NCI-H2171 treated with DMSO at 0.1 percent for 48 hours (cell line): ENCODE data around the gene OR8B3.
"Not testable (repeated sequence)": the region's sequence is repeated elsewhere in the genome, so short reads cannot be mapped to it uniquely, and the experiment has no call there.

Experiments used
- DNase-seq: peaks from one replicate; lab custom pipeline; 2025; lab: John Stamatoyannopoulos, UW

OR8B3 gene, protein sequence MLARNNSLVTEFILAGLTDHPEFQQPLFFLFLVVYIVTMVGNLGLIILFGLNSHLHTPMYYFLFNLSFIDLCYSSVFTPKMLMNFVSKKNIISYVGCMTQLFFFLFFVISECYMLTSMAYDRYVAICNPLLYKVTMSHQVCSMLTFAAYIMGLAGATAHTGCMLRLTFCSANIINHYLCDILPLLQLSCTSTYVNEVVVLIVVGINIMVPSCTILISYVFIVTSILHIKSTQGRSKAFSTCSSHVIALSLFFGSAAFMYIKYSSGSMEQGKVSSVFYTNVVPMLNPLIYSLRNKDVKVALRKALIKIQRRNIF

DNA sequence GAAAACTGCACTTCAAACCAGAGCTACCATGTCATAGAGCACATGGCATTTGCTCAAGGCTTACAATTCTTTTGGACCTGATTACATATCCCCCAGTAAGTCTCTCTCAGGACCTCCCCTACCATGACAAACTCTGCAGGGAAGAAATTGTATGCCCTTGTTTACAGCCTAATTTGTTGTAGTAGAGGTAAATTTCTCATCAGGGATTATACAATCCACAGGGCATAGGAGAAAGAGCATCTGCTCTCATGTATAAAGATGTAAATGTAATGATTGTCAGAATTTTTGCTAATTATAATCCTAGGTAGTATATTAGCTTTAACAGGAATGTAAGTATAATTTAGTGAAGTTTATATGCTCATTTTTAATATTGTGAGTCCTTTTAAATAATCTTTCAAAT, at the start of gene OR8B3:
Gene OR8B3 (minus strand): TSS at position 101 of the 400 bp plus-strand sequence. CDS start 1,673 bp downstream, outside the sequence.
- DNase-seq: no peak

DNA sequence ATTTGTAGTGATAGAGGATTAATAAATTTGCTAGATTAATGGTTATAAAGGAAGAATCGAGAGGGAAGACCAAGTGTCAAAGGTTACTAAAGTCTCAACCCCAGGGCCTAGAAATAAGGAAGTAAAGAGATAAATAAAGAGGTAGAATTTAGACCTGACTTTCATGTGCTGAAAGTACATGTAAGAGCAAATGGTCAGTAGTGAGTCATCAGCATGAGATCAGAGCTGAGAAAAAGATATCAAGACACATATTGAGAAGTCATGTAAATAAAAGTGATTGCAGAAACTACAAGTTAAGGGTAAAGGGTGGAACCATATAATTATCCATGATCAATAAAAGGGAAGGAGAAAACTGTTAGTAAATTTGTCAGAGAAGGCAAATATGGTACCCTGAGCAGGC, 48.1 kb upstream of the OR8B3 start:
- no peak for DNase-seq

DNA sequence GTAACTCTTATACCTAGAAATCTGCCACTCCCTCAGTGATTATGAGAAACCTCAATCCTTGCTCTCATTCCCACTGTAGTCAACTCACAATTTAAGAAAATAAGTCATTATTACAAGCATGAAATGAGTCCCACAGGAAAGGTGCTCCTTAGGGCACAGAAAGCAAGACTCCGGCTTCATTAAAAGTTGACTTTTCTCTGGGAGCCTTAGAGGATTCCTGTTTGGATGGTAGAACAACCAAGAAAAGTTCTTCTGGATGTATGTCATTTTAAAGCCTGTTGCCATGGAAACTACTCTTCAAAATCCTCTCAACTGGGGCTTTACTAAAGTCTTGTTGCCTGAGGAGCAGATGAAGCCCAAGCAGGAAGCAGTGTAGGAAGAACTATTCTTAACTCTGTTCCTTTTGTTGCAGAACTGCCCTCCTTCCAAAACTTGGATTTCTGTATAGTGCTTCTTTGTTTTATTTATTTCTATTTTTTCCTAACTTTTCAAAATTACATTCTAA, 46.9 kb upstream of the OR8B3 start, which contains the start of gene OR8B8:
Gene OR8B8 (minus strand): TSS at position 51 of the 505 bp plus-strand sequence. CDS start 4,611 bp downstream, outside the sequence.
- no peak for DNase-seq

DNA sequence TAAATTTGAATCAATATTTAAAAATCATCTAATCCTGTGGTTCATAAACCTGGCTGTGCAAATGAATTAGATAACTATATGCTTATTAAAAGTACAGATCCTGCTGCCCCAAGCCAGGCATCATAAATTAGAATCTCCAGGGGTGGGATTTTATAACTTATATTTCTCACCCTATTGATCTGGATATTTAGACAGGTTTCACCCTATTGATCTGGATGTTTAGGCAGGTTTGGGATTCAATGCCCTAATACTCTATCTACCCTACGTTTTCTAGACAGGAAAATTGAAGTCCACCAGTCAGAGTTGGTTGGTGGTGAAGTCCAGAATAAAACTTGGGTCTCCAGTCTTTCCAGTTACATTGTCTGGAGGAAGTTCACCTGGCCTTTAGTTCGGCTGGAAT, 44.0 kb upstream of the OR8B3 start:
- DNase-seq: no peak

DNA sequence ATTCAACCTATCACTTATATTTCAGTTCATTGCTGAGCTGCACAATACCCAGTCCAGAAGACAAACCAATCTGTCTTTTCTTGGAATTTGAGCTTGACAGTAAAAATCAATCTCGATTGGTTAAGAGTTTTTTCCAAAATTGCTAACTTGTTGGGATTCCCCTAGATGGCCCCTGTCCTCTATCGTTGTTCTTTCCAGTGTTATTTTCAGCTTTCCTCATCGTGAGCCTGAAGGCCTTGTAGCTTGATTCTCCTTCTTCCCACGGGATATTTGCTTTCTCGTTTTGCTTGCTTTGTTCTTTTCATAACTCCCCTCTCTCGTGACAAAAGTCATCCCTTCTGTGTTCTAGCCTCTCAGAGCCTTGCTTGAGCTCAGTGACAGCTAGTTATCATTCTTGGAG, 43.6 kb upstream of the OR8B3 start:
- no peak for DNase-seq

DNA sequence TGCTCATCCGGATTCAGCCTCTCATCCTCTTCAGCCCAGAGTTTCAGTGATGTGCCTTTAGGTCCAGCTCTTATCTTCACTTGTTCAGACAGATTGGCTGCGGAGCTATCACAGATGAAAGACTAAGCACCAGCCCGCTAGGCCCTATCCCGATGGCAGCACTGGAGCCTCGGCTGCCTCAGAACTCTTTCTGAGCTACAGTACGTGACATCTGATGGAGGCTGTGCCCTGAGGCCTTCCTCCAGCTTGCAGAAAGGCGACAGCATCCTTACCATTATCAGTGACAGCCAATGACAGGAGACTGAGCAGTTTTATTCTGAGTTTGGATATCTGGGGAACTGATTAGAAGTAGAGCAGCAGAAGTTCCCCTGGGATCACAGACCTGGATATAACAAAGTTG, 42.7 kb upstream of the OR8B3 start:
- DNase-seq: no peak

DNA sequence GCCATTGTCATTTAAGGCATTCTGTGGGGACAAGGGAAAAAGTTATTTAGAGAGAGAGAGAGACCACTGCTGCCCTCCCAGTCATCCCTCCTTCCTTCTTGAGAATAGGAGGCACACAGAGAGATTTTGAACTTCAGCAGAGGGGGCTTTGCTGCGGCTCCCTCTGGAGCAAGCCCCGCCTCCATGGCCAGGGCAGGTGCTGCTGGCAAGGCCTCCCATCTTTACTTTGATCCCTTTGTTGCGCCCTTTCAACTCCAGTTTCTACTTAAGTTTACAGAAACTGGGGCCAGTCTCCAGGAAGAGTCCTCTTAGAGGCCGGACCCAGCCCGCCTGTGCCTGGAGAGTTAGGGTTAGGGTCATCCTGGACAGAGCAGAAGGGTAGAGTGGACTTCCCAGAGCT, 42.3 kb upstream of the OR8B3 start:
- no peak for DNase-seq

DNA sequence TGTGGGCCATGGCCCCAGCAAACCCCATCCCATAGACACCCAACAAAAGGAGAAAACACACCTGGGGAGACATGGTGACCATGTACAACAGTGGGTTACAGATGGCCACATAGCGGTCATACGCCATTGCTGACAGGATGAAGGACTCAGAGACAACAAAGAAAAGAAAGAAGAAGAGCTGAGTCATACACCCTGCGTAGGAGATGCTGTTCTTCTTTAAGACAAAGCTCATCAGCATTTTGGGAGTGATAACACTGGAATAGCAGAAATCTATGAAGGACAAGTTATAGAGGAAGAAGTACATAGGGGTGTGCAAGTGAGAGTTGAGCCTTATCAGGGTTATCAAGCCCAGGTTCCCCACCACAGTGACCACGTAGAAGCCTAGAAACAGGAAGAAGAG, 41.8 kb upstream of the OR8B3 start:
- no peak for DNase-seq

DNA sequence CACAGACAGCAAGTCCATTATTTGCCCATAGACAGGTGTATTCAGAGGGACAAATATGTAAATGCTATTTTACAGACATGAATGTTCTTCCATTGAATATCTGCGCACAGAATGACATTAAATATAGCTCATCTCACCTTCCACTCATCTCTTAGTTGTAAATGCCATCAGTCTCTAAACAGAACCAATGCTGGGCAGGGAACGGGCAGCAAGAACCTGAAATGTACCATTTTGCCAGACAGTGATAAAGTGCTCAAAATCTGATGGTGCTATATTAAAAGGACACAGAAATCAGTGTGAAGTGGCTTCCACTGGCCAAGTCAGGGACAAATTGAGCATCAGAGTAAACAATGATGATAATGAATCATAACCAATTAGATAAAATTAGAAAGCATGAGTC, 35.9 kb upstream of the OR8B3 start:
- DNase-seq: no peak

DNA sequence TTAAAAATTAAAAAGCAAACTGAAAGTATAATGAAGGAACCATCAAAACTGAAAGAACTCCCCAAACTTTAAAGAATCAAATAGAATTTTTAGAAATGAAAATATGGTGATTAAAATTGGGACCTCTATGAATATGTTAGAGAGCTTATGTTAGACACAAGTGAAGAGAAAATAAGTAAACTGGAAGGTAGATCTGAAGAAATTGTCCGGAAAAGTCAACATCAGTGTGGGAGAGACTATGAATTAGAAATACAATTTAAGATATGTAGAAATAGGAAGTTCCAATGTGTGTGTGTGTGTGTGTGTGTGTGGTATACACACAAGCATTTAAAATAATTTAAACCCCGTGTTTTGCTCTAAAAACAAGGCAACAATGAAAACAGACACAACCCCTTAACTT, 30.8 kb upstream of the OR8B3 start:
- no peak for DNase-seq

DNA sequence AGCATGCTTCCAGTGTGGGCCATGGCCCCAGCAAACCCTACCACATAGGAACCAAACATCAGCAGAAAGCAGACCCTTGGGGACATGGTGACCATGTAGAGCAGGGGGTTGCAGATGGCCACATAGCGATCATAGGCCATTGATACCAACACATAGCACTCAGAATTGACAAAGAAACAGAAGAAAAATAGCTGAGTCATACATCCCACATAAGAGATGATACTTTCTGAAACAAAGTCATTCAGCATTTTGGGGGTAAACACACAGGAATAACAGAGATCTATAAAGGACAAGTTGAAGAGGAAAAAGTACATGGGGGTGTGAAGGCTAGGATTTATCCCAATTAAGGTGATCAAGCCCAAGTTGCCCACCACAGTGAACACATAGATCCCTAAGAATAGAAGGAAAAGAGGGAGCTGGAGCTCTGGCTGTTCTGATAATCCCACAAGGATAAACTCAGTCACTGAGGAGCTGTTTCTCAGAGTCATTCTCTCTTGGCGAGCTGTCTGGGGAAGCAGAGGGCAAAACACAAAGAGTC, 25.6 kb upstream of the OR8B3 start, which contains the start of gene OR8B4:
Gene OR8B4 (minus strand): TSS at position 488 of the 538 bp plus-strand sequence. CDS start 0 bp downstream, at position 488.
- DNase-seq: no peak

DNA sequence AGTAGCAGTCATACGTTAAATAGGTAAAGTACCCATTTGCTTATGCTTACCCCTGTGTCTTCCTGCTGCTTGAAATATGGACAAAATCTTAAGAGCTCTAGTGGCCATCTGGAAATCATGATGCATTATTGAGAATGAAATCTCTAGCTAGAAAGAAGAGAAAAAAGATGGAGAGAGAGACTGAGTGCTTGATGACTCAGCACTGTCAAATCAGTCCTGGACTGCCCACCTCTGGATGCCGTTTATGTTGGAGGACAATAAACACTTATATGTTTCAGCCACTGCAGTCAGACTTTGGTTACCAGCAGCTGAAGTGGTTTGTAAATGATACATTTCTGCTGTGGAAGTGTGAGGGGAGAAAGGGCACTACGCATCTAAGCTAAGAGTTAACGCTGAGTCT, 22.2 kb upstream of the OR8B3 start:
- DNase-seq: no peak

DNA sequence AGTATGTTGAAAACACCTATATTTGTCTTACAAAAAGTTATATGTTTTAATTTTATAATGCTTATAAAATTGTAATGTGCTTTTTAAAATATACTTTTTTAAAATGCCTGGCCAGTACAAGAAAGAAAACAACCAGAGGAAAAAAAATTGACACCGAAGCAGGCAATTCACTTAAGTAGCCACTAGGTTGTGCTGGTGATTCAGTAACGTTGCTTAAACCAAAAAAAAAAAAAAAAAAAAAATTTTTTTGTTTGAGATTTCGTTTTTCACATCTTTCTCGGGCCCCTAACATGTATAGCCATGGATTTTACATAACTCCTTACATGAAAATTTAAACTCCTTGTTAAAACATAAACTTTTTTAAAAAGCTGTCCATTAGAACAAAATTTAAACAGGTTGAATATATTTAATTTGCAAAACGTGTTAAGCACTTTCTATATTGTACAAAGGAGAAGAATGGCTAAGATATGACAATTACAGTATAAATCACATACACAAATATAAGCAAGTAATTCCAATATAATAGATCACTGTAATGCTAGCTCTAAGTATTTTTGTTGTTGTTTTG, 16.6 kb upstream of the OR8B3 start:
- peak; percentile 21 for DNase-seq

DNA sequence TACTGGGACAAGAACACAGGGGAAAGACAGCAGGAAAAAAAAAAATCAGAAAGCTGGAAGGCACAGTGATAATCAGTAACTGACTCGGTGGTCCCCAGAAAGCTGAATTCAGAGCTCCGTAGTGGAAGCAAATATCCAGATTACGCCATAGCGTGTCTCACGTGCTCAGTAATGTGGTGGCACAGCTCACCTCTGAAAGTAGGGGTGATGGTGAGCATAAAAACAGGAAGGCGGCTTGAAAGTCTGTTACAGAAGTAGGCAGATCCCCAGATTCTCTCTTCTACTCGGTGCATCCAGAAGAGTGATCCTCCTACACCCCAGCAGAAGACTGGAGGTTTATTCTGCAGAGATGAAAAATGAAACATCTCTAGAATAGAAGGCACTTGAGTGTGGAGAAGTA, 11.1 kb upstream of the OR8B3 start:
- DNase-seq: no peak

DNA sequence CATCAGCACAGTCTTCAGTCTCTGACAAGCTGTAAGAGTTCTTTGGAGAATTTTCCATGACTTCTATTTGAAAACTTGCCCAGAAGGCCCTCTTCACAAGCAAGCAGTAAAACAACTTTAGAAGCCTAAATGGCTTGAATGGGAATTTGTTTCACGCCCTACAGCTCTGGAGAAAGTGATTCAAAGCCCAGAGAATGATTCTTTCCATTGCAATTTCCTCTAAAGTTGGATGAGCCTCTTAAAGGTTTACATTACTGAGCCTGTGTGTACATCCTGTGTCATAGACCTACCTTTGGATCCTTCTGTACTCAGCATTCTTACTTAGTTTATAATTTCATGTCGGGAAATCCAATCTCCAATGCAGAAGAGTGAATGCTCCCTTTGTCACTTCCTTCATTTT, 6.8 kb upstream of the OR8B3 start:
- no peak for DNase-seq

DNA sequence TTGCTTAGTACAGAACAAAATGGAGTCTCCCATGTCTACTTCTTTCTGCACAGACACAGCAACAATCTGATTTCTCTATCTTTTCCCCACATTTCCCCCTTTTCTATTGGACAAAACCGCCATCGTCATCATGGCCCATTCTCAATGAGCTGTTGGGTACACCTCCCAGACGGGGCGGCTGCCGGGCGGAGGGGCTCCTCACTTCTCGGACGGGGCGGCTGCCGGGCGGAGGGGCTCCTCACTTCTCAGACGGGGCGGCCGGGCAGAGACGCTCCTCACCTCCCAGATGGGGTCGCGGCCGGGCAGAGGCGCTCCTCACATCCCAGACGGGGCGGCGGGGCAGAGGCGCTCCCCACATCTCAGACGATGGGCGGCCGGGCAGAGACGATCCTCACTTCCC, 4.4 kb upstream of the OR8B3 start:
- not testable (repeated sequence) for DNase-seq

DNA sequence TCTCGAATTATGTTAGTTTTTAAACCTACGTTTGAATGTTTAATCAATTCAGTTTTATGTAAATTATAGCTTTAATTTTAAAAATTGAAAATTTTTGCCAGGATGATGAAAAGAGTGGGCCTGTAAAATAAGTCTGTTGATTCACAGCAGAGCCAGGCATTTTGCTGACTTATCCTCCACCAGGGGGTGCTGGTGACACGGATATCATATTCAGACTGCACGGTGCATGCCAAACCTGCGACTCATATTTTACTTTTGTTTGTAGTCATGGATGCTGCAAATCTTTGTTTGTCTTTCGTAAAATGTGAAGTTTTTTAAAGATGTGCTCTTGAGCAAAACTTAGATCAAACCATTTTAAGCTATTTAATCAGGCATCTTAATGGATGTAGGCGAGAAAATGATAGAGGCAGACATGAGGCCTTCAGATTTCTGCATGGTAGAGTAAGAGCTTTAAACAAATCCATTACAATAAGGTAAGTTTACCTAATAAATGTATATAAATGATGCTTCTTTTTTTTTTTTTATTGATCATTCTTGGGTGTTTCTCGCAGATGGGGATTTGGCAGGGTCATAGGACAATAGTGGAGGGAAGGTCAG, 3.6 kb upstream of the OR8B3 start:
- DNase-seq: peak; percentile 0

DNA sequence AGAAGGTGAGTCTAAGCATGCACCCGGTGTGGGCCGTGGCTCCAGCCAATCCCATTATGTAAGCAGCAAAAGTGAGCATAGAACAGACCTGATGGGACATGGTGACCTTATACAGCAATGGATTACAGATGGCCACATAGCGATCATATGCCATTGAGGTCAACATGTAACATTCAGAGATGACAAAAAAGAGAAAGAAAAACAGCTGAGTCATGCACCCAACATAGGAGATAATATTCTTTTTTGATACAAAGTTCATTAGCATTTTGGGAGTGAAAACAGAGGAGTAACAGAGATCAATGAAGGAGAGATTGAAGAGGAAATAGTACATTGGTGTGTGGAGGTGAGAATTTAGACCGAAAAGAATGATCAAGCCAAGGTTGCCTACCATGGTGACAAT, 2.0 kb downstream of the OR8B3 start:
- not testable (repeated sequence) for DNase-seq

DNA sequence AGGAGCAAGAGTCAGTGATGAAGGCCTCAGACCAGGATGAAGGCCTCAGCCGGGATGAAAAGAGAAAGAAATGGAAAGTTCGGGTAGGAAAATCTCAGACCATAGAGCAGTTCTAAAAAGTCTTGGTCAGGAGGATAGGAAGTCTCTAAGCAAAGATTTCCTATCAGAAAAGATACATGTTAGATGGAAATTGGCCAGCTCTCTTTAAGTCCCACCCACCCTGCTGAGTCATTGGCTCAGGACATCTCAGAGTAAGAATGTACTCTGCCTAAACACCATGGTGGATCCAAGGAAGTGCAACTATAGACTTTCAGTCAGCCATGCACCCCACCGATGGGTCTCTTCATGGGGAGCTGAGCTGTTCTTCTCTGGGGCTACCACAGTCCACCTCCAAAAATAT, 4.4 kb downstream of the OR8B3 start:
- DNase-seq: no peak

DNA sequence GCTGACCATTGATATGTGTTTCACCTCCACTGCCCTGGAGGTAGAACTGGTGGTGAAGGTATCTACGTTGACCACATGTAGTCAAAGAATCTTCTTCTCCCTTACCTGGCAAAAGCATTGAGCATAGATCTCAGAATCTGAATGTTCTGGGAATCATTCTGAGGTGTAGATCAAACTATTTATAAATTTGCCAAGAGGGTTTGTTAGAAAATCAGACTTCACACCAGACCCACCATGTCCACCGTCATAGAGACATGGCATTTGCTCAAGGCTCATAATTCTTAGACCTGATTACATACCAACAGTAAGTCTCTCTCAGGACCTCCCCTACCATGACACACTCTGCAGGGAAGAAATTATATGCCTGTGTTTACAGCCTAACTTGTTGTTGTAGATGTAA, 14.4 kb downstream of the OR8B3 start, which contains the start of gene OR8B2:
Gene OR8B2 (minus strand): TSS at position 101 of the 400 bp plus-strand sequence. CDS start 1,156 bp downstream, outside the sequence.
- DNase-seq: no peak

DNA sequence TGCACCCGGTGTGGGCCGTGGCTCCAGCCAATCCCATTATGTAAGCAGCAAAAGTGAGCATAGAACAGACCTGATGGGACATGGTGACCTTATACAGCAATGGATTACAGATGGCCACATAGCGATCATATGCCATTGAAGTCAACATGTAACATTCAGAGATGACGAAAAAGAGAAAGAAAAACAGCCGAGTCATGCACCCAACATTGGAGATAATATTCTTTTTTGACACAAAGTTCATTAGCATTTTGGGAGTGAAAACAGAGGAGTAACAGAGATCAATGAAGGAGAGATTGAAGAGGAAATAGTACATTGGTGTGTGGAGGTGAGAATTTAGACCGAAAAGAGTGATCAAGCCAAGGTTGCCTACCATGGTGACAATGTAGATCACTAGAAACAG, 16.0 kb downstream of the OR8B3 start:
- DNase-seq: not testable (repeated sequence)

DNA sequence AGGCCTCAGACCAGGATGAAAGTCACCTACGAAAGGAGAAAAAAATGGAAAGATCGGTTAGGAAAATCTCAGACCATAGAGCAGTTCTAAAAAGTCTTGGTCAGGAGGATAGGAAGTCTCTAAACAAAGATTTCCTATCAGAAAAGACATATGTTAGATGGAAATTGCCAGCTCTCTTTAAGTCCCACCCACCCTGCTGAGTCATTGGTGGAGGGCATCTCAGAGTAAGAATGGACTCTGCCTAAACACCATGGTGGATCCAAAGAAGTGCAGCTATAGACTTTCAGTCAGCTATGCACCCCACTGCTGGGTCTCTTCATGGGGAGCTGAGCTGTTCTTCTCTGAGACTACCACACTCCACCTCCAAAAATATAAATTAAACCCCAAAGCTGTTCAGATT, 18.2 kb downstream of the OR8B3 start:
- DNase-seq: no peak

DNA sequence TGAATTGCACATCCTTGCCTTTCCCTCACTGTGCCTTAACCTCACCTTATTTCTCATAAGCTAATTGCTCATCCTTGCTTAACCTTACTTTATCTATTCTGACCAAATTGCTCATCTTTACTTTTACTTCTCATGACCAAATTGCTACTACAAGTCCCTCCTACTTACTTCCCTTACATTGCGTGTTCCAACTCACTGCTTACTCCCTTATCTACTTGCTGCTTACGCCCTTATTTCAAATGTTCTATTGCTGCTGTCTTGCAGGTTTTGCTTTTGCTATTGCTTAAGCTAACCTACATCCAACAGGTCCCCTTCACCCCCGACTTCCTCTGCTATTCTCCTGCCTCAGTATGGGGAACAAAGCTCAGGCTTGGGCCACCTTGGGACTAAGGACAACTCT, 22.5 kb downstream of the OR8B3 start:
- no peak for DNase-seq
